ENCODE data around the gene MYO1E.

DNA sequence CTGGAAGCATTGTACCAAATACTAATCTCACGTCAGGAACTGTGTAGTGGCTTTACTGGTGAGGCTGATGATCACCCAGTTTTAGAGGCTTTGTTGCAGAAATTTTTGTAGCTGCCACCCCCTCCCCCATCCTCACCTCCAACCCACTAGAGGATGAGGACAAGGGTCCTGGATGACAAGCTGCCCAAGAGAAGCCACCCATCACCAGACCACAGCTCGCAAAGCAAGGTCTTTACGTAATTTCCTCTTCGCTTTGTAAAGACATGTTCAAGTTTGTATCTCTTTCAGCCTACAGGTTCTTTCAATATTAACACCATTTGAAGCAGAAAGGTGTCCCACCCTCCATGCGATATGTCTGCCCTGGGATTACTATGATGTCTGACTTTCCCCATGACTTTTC lies 91.8 kb downstream of the MYO1E start:
- TF ChIP-seq CTCF (IDR thresholded peaks at IDR 0.05) (no peak), POLR2A (IDR thresholded peaks at IDR 0.05) (no peak)
